ENCODE measurements around the gene ACOXL.
A peak's percentile ranks its signal among the peaks of the same experiment; 100 is the strongest.

ACOXL gene

DNA sequence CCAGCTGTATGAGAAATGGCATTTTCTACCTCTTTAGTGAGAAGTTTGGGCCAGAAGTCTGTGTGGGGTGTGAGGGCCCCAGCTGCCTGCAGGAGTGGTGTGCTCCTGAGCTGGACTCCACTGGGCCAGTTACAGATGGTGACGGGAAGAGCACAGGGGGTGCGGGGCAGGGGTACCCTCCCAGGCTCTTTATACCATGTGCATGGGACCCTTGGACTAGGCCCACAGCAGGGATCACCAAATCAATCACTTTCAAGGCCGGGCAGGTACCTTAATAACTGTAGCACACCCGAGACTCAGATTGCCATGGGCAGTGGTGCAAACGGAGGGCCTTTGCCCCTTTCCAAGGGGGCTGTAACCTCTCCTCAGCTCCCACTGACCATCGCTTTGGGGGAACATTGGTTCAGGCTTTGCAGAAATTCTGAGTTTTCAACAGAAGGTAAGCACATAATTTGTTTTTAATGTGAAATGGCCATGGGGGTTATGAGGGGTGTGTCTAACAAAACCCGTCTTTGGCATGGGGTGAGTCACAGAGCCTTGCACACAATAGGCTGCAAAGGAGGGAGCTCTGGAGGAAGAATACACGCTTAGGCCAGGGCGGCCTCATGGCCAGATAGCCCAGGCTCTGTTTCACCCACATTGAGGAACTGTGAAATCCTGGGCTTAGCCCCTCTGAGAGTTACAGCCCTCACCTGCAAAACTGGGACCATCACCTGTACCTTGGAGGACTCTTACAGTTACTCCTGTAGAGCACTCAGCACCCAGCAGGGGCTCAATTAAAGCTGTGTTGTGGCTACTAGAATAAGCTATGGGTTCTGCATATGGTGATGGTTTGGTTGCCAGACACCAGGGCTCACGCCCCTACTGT is 247.3 kb downstream of the ACOXL start:
- no peak overlapping the region for H3K27ac ChIP-seq

DNA sequence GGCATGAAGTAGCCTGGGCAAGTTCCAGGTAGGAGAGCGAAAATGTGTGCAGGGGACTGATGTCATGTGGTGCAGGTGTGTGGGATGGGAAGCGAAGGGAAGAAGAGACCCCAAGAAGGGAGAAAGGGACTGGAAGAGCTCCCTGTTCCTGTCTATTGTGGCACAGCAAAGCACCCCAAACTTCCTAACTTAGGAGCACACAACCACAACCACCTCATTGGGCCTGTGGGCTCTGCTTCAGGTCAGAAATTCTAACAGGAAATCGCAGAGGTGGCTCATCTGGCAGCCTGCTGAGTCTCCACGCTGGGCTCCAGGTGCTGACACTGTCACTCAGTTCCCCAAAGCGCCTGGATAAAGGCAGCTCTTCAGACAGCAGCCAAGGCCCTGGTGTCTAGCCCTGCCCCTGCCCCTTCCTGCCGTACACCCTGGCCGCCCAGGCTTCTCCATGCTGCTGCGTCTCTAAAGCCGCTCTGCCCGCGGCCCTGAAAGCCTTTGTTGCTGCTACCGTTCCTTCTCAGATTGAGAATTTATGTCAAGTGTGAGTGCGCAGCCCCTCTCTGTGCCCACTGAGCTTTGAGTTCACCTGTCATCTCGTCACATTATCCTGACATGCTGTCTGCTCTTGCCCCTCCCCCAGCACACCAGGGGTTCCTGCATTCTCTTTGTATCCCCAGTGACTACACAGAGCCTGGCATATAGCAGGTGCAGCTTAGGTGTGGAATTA is 248.1 kb downstream of the ACOXL start:
- H3K27ac ChIP-seq: no peak overlapping the region
- TF ChIP-seq, protein P1, sequence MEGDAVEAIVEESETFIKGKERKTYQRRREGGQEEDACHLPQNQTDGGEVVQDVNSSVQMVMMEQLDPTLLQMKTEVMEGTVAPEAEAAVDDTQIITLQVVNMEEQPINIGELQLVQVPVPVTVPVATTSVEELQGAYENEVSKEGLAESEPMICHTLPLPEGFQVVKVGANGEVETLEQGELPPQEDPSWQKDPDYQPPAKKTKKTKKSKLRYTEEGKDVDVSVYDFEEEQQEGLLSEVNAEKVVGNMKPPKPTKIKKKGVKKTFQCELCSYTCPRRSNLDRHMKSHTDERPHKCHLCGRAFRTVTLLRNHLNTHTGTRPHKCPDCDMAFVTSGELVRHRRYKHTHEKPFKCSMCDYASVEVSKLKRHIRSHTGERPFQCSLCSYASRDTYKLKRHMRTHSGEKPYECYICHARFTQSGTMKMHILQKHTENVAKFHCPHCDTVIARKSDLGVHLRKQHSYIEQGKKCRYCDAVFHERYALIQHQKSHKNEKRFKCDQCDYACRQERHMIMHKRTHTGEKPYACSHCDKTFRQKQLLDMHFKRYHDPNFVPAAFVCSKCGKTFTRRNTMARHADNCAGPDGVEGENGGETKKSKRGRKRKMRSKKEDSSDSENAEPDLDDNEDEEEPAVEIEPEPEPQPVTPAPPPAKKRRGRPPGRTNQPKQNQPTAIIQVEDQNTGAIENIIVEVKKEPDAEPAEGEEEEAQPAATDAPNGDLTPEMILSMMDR (conservative IDR thresholded peaks at IDR 0.05): no peak

More for the DNA sequence above, 247.3 kb downstream of the ACOXL start:
- TF ChIP-seq, protein P1 (conservative IDR thresholded peaks at IDR 0.05): no peak

DNA sequence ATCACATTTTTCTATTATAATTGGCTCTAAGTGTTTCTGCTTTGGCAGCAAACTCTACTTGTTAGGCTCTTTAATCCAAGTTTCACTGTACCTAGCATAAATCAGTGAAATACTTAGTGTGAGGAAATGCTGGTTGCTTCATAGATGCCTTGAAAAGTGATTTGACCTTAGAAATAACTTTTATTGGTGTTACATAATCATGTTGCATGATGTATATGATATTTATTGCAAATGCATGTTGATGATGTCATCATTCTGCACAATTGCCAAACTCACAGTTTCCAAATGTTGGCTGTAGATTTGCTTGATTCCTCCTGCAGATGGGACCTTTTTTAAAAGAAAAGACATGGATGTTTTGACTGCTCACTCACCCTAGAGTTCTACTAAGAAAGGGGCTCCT is 250.8 kb downstream of the ACOXL start:
- H3K27ac ChIP-seq: no peak overlapping the region
- TF ChIP-seq, protein P1 (conservative IDR thresholded peaks at IDR 0.05): no peak

DNA sequence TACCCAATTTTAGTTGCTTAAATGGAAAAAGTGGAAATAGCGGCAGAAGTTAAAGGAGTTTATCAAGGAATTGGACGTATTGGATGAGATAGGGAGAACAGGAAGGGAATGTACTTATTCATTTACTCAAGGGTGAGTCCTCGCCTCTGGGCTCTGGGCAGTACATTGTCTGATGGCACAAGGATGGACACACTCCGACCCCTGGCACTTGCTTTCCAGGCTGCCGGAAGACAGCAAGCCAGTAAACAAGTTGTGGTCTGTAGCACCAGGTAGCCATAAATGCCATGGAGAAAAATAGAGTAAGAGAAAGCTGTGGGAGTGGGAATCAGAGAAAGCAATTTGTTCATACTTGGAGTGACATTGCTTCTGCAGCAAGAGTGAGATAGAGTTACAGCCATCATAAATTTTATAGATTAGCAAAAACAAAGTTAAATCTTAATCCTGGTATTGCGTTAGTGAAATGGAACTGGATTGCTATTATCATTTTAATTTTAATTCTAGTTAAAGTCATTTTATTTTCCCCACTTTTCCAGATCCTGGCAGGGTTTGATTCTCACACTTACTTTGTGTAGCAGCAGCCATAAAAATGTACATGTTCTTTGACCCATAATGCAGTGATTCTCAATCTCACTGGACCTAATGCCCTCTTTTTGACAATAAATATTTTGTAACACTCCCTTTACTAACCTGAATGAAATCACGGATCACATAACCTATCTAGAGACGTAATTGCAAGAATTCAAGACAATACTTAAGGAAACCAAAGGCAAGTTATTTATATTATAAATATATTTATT is 252.5 kb downstream of the ACOXL start:
- peak overlapping the region; percentile 13 for H3K27ac ChIP-seq
- TF ChIP-seq, protein P1 (conservative IDR thresholded peaks at IDR 0.05): no peak

DNA sequence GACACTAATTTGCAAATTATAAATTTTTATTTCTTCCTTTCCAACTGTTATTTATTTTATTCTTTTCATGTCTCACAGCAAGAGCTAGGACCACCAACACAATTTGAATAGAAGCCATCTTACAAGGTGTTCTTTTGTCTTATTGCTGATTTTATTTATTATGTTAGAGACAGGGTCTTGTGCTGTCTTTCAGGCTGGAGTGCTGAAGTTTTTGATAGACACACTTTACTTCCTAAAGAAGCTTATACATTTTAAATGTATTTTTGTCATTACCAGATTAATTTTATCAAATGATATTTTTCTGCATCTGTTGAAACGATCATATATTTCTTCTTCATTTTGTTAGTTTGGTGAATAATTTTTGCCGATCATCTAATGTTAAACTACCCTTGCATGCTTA is 258.1 kb downstream of the ACOXL start:
- TF ChIP-seq, protein P1 (conservative IDR thresholded peaks at IDR 0.05): no peak

DNA sequence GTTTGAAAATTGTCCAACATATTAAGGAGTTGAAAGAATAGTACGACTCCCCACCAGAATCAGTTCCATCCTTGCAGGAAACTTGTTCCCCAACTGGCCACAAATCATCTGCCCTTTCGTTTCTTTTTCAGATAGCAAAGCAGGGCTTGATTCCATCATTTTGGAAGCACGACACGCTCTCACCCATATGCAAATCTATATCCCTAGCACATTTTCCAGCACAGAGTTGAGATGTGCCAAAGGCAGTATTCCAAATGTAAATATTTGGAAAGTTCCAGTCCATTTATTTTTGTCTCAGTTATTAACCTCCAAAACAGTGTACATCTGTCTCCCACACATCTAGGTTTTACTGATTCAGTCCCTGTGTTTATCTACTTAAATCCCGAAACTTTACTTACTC is 259.5 kb downstream of the ACOXL start:
- TF ChIP-seq, protein P1 (conservative IDR thresholded peaks at IDR 0.05): no peak
- peak overlapping the region; percentile 21; the same call in 1 of the 2 replicates for H3K27ac ChIP-seq

More for the DNA sequence above, 258.1 kb downstream of the ACOXL start:
- no peak overlapping the region for H3K27ac ChIP-seq

DNA sequence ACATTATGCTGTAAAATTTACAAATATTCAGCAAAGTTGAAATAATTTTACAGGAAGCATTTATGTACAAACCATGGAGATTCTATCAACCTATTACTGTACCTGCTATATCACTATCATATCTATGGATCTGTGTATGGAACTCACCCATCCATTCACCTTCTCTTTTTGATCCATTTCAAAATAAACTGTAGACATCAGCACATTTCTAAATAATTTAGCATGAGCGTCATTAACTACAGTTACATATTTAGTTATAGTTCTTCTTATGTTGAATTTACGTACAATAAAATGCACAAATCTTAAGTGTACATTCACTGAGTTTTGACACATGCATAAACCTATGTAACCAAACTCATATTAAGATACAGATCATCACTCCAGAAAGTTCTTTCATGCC is 260.5 kb downstream of the ACOXL start:
- no peak overlapping the region for H3K27ac ChIP-seq
- TF ChIP-seq, protein P1 (conservative IDR thresholded peaks at IDR 0.05): no peak

All from VCaP (cell line).